Head of caudate nucleus (tissue), 42 donors: ENCODE measurements around the gene S100A6.

Experiments used
- DNase-seq, 42 donors: peaks; one replicate each; pipeline versions ENCODE4 v3.0.0 to v3.0.0-alpha.2; 2020 to 2021; ENCODE audit warnings: mixed read lengths in 7 of 42
- intact Hi-C: fragments of 100-400 bp; cut with DNase I; formaldehyde crosslinking; loops from one replicate; pipeline ENCODE4 v1.15.0; 2022

S100A6 gene

DNA sequence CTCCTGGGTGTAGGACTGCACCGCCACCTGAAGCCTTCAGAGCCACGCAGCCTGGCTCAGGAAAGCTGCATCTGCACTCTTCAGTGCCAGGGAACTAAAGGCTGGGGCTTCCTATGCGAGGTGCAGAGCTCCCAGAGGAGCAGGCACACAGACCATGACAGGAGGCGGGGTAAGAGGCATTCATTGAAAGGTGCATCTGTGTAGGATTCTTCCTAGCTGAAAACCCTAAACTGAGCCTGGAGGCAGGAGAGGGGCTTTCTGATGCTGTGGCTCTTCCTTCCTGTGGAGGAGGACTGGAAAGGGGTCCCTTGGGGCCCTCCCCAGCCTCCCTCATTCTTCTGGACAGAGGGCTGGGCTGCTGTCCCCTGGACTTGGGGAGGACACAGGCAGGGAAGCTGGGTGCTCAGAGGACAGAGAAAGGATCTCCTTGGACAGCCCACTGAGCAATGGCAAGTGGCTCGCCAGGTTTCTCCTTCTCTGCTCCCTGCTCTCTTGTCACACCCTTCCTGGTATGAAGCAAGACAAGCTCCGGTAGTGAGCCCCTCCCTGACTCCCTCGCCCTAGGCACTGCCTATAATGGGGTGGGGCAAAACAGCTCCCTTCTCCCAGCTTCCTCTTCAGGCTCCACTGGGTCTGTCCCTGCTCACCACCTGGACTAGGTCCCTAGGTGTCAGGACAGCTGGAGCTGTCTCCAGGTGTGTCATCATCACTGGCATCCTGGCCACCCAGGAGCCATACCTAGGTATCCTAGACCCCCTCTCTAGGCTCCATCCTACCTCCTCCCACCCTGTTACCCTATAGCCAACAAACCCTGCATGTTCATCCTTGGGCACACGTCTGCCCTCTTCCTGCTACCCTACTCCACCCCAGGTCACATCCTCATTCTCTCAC lies 20.0 kb downstream of the S100A6 start:
- intact Hi-C loops: loop anchor here (10.0 kb wide), 1 partner anchor 469 kb away; the partner anchor contains the start of gene RAB13

DNA sequence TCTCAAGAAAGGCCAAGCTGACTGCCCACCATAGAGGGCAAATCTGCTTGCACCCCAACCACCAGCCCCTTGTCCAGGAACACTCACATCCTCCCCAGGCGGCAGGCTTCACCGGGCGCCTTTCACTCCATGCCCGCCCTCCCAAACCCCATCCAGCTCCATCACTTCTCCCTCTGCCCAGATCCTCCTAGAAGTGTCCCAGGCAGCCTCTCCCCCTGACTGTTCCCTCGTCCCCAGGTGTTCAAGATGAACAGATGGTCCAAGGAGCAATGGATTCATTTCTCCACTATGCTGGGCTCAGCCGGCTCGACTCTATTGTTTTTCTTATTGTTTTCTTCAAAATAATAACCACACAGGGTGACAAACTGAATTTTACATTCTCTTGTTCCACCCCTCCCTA lies 22.1 kb downstream of the S100A6 start:
- peak in 1 of 42 donors; percentile 15 for DNase-seq
- intact Hi-C loops: loop anchor here (10.0 kb wide), 1 partner anchor 471 kb away; the partner anchor contains the start of gene RAB13

More for the DNA sequence above, 20.0 kb downstream of the S100A6 start:
- DNase-seq: peak in 1 of 42 donors; percentile 18

DNA sequence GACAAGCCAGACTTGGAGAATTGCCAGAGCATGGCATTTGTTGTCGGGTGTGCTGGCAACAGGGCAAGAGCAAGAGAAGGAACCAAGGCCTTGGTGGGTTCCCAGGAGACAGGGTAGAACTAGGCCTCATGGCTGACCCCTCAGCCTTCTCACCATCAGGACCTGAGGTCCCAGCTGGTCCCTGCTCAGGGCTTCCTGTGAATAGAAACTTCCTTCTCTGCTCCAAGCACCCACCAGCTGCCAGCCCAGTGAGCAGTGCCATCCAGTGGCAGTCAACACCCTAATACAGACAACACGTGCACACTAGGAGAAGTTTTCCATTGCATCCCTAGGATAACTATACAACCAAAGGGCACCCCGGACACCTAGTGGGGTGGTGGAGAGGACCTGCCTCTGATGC lies 22.8 kb downstream of the S100A6 start:
- intact Hi-C loops: loop anchor here (10.0 kb wide), 1 partner anchor 472 kb away; the partner anchor contains the start of gene RAB13
- peak in 1 of 42 donors; percentile 44 for DNase-seq

DNA sequence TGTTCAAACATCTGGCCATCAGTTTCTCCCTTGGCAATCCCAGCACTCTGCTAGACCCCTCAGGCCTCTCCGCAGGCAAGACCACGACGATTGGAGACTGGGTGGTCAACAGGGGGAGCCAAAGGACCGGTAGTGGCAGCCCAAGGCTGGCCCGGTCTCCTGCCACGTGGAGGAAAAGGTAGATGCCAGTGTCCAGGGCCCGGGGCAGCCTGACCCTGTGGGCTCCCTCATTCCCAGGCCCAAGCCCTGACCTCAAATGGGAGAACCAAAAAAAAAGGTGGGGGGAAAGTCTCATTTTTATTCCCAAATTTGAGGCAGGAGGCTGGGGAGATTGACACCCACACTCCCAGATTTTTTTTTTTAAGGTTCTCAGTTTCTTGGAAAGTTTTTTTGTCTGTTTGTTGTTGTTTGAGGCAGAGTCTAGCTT lies 24.8 kb downstream of the S100A6 start:
- peak; percentile 57 to 90 (median 78) for DNase-seq
- intact Hi-C loops: loop anchor here (1.0 to 10.0 kb wide), 2 partner anchors 57 to 474 kb away; partner anchors contain the start of gene RAB13

DNA sequence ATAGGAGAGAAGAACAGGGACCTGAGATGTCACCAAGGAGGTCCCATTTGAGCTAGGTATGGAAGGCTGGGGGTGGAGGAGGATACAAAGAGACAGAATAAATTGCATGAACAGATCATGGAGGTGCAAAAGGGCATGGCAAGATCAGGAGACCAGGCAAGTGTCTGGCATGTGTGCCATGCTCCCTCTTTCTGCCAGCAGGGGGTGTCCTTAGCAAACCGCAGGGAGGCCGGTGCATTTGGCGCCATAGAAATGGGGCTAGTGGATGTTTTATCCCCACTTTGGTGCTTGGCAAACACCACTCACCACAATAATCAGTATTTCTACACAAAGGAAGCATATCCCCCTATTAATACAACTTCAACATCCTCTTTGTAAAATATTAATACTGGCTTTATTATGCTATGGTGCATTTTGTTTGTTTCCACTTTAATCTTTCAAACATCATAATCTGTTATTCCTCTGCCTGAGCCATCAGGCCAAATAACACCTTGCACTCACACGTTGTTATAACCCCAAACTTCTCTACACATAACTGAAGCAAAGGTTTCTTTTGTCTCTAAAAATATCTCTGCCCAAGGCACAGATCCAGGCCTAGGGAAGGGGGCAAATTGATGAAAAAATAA lies 25.9 kb downstream of the S100A6 start:
- intact Hi-C loops: loop anchor here (1.0 to 10.0 kb wide), 2 partner anchors 58 to 475 kb away; partner anchors contain the start of gene RAB13

DNA sequence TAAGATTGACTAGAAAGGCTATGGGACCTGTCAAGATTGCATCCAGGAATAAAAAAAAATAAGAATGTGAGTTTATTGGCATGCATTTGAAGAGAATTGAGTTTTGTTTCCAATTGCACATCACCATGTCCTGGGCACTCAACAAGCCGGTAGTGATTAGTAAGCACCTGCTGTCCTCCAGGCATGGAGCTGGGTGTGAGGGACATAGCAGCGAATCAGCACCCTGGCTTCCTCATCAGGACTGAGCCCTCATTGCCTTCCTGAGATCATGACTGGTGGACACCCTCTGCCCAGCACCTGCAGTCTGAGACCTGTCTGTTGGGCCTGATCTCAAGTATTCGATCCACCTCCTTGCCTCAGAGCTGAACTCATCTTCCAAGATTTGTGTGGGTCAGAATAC lies 26.8 kb downstream of the S100A6 start:
- intact Hi-C loops: no loop called here
- peak in 1 of 42 donors; percentile 20 for DNase-seq

More for the DNA sequence above, 25.9 kb downstream of the S100A6 start:
- peak in 28 of 42 donors; percentile 22 to 71 (median 46) for DNase-seq

DNA sequence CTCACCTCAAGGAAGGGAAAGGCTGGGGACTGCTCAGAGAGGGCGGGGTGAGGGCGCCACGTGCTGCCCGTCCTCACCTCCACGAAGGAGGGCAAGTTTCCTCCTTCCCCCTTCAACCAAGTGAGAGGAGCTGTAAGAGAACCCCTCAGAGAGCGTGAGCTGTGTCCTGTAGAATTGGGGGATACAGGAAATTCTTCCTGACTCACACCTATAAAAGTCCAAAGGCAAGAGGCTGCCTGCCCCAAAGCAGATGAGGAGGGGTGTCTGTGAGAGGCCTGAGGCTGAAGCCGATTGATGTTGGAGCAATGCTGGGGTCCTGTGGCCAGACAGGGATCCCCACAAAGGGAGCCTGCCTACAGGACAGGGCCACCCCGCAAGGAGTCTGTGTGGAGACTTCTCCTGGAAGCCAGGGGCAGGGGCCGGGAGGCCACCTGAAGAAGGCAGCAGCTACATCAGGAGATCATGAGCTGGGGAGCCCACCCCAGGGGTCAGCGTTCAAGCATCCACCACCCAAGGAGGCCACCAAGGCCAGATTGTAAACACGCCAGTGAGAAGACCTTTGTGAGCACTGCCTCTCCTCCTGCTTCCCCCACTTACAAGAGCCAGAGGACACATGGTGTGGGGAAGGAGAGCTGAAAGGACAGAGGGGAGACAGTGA lies 27.7 kb downstream of the S100A6 start:
- DNase-seq: peak in 1 of 42 donors; percentile 27
- intact Hi-C loops: no loop called here

DNA sequence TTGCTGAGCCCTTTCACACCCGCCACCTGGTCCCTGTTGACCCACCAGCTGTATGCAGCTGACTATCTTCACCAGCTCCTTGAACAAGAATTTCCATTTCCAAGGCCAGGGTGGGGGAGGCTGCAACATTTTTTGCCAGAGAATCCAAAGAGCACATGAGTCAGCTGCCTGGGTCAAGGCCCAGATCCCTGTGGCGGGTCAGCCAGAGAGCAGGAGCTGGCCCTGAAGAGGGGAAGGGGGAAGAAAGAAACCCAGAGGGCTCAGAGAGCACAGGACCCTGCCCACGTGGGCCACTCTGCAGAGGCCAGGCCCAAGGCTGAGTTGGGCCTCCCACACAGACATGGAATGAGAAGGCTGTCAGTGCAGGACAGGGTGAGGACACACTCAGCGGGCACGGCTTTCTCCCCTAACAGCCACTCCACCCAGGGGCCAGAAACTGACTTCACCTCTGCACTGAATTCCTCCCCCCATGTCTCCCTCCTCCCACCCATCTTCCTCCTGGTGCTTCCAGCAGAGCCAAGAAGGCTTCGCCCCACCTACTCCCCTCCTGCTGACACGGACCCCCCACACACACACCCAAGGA lies 28.9 kb downstream of the S100A6 start:
- intact Hi-C loops: no loop called here
- DNase-seq: peak in 12 of 42 donors; percentile 14 to 74 (median 34)

DNA sequence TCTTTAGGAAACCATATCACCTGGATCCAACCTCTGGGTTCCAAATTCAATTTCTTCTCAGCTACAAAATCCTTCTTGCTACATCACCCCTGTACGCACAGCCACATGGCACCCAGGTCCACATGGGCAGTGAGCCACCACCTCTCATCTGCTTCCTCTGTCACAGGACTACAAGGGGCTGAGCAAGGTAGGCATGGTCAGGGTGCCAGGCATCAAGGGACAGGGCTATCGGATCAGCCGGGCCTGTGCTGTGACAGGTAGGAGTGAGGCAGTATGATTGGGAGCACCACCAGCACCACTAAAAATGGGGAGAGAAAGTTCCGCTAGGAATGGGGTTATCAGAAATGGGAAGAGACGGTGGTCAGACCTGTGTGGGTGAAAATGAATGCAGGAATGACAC lies 29.4 kb downstream of the S100A6 start:
- no peak for DNase-seq
- intact Hi-C loops: no loop called here

DNA sequence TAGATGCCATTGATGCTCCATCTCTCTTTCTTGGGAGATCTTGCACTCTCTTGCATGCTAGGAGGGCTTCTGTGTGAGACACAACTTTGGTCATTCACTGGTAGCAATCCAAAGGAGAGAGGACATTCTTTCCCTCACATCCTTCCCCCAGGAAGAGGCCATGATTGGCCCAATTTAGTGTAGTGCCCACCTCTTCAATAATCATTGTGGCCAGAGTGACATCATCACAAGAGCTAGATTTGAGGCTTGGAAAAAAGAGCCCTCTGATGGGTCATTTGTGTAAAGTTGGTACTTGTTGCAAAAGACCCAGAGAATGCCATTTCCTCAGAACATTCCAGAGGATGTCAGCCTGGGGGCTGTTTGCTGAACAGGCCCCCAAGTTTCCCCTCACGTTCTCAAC lies 30.2 kb downstream of the S100A6 start:
- no peak for DNase-seq
- intact Hi-C loops: no loop called here

DNA sequence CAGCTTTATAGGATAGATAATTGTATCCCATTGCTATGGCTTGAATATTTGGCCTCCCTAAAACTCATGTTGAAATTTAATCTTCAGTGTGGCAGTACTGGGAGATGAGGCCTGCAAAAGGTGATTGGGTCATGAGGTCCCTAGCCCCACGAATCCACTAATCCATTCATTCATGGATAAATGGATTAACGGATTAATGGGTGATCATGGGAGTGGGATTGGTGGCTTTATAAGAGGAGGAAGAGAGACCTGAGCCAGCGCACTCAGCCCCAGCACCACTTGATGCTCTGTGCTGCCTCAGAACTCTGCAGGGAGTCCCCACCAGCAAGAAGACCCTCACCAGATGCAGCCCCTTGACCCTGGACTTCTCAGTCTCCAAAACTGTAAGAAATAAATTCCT lies 32.0 kb downstream of the S100A6 start:
- no peak for DNase-seq
- intact Hi-C loops: no loop called here

DNA sequence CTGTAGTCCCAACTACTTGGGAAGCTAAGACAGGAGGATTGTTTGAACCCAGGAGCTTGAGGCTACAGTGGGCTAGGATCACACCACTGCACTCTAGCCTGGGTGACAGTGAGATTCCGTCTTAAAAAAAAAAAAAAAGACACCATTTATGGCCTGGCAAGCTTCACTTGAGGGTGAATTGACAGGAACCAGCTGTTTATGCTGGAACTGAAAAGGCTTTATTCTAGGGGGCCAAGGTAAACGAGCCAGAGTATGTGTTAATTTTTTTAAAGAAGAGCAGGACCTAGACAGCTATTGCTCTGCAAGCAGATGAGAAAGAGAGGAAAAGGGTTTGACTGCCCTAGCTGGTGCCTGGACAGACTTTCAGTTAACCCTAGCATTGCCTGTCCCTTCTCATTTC lies 37.0 kb downstream of the S100A6 start:
- no peak for DNase-seq
- intact Hi-C loops: no loop called here

DNA sequence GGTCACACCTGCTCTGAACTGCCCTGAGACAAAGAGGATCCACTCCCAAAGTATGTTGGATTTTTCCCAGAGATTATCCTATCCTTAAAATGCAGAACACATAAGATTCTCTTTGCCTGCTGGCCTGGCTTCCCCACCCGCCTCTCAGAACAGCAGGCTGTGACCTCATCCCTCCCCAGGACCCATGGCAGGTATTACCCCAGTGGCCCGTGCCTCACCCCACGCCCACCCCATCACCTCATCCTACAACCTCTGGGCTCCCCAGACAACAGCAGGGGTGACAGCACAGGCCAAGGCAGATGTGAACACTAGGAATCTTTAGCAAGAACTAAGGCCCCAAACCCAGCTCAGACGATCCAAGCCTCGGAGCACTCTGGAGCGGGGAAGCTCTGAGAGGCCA lies 40.3 kb downstream of the S100A6 start:
- DNase-seq: no peak
- intact Hi-C loops: loop anchor here (2.0 kb wide), 1 partner anchor 143 kb away; no protein-coding TSS in a partner anchor

DNA sequence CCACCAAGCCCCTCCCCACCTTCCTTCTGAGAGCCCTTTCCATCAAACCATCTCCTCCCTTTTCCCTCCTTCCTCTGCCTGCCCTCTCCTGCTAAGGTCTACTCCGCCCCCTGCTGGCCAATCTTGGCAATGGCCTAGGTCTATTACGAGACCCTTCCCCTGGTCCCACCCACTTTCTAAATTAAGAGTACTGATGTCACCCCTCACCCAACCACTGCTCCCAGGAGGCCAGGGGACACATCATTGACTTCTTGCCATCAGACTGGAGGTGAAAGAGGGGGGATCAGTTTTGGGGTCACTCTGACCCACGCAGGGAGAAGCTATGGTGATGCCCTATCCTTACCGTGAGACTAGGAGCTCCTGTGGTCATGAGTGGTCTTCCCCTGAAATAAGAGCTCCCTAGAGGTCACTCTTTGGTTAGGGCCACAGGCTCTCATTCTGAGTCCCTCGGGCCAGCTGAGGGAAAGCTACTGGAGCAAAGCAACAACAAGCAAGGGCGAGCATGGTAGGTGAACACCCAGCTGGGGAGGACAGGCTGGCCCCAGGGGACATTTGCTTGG lies 40.7 kb downstream of the S100A6 start:
- intact Hi-C loops: loop anchor here (2.0 kb wide), 1 partner anchor 142 kb away; no protein-coding TSS in a partner anchor
- peak; percentile 34 to 89 (median 71) for DNase-seq

DNA sequence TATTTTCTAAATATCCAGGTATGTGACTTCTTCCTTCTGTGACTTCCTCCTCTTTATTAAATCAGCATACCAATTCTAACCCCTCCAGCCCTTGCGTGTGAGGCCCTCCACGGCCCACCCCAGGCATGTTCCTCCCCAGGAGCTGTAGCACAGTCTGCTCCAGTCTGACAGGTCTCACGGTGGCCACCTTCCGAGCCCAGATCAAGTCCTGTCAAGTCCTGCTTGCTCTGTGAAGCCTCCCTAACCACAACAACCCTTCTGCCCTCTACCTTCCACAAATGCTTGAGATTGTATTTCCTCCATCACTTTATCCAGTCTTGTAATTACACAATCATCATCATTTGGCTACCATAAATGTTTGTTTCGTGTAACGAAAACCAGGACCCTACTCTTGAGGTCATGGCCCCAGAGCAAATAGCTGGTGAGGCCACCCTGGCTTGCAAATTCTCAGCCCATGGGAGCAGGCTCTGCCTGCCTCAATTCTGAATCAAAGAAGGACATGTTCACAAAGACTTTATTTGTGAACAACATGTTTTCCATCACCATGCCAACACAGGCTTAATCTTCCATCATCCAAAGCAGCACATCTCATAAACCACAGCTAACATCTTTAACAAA lies 42.3 kb downstream of the S100A6 start:
- DNase-seq: no peak
- intact Hi-C loops: no loop called here

DNA sequence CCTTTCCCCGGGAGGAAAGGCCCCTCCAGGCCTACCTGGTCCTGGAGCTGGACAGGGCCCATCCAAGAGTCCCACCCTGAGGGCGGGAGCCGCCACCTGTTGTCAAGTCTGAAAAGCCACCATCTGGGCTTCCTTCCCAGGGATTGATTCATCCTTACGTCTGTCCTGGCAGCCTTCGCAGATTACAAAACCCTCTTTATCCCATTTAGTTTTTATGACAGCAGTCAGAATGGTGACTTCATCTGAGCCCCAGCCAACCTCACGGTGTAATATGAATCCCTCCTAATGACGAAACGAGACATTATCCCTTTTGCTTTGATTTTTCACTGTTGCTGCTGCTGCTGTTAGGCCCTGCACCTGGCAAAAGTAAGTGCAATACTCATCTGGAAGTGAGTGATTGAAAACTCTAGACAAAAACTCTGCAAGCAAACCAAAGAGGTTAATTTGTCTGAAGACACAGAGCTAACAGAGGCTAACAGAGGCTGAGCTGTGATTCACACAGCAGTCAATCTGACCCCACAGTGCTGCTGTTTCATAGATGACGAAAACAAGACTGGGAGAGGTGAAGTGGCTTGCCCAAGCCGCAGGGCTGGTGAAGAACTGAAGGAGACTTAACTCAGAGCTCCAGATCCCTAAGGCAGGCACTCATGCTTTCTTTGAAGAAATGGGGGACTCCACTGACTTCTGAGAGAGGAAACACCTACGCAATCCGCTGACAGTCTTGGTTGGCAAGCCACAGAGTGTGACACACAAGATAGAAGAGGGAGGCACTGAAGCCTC lies 45.3 kb downstream of the S100A6 start:
- intact Hi-C loops: no loop called here
- DNase-seq: peak in 11 of 42 donors; percentile 8 to 63 (median 33)

DNA sequence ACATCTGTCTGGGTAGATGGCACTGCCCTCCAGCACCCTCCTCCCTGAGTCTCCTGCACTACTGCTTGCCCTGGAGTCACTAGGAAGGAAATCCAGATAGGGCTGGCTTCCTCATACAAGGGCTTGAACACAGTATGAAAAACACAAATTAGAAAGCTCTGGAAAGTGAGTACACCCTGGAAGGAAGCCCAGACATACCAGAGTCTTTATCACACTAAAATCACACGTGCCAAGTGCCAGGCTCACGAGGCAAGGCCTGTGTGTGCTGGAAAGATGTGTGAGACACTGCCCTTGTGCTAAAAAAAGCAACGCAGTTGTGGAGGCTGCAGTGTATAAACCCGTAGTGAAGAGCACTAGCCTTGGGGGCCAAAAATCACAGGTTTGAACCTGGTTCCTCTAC lies 47.1 kb downstream of the S100A6 start:
- intact Hi-C loops: no loop called here
- no peak for DNase-seq
